HPDE6-E6E7 (cell line): ENCODE measurements around the gene ZFHX3.

Experiments used
- DNase-seq: peaks from one replicate; pipeline ENCODE4 v3.0.0; 2011; ENCODE audit warnings: missing footprints; ENCODE audit errors: extremely low spot score

ZFHX3 gene

DNA sequence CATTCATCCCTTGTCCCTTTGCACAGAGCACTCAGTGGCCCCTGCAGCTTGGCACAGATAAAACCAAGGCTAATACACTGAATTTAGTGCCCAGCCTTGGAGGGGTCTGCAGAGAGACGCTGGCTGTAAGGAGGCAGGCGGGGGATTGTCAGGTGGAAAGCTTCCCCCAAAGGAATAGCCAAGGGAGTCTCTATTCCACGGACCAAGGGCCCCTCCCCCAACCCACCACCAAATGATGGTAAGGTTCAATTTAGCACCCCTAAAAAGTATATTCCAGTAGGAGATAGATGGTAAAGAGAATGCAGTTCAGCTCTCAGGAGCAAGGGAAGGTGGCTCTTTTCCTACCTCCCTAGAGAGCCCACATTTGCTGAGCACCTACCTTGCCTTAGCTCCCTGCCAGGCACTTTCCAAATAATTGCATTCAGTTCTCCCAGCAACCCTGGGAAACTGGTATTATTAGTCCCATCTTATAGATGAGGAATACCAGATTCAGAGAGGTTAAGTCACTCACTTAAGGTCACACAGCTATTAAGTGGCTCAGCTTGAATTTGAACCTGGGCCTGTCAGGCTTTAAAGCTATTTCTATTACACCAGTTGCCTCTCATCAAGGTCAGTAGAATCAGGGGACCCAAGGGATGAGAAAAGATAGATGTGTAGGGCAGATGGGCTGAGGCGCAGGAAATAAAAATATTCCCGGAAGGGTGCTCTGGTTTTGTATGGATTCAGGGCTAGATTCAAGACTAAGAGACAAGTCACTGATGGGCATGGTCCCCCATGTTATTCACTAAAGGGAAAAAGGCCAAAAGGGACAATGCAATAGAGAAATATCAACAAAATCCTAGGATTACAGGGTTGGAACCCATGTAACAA lies 20.0 kb upstream of the ZFHX3 start:
- no peak for DNase-seq

DNA sequence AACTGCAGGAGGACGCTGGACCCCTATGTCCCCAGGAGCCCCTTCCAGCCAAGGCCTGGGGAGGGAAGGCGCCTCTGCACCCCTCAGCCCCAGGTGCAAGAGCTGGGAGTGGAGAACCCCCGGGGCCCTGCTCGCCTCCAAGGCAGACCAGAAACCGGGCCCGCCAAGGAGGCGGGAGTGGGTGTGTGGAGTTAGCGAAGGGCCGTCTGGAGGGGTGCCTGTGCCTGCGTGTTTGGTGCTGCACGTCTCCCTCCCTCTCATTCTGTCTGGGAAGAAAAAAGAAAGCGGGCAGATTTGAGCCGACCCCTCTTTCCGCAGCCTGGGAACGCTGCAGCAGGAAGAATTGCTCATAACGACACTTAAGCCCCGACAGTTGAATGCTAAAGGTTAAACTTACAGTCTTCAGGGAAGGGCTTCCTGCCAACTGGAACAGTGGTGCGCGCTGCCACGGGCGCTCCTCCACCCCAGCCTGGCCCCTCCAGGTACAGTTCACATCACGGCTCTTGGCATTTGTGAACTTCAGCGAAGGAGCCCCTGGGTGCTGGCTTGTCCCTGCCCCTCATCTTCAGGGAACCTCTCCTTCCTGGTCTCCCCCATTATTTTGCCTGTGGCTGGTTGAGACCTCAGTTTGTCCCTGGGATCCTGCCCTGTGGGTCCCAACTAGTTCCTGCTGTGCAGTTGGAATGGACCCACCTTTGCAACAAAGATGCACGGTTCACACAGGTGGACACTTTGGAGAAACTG lies 19.2 kb upstream of the ZFHX3 start:
- DNase-seq = no peak

DNA sequence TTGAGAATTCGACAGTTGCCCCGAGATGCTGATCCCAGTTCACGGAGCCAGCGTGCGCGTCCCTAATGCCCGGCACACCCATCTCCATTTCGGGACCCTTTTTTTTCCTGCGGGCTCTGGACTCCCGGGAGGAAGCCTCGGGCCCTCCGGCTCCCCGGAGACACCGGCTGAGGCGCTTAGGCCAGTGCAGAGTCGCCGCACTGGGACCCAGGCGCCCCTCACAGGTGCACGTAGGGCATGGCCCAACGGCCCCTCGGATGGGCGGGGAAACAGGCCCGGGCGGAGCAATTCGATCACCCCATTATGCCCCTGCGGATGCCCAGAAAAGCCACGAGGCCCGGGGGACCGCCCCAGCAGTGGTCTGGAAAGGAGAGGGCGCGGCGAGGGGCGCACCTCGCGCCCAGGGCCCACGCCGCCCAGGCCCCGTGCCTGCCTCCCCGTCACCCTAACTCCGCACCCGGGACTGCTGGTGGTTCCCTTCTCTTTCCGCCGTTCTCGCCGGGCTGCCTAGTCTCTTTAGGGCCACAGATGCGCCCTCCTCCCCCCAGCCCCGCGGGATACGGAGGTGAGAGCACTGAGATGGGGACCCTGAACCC lies 18.5 kb upstream of the ZFHX3 start:
- DNase-seq = no peak

DNA sequence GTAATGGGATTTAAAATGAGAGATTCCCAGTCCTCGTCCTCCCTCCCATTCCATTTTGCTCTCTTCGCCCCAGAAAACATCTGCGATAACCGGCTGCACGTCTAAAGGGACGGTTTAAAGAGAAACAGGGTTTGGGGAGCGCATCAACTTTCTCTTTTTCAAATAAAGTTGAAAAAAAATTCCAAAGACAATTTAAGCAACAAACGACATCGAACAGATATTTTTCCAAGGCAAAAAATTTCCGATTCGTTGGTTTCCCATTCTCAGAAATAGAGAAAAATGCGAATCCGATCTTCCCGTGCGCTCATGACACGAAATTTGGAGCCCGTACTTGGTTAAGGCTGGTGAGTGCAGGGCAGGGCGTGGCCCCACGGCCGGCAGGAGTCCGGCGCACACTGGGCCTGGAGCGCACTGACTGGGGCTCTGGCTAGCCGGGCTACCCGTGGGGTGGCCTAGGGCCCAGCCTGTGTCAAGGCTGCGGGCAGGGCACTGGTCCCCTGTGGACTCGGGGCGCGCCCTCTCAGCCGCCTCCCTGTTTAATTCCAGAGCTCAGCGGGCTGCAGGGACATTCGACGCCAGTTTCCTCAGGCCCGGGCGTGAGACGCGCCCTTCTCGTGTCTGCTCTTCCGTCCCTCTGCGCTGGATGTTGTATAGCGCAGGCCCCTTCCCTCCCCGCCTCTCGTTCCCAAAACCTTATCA lies 17.9 kb upstream of the ZFHX3 start:
- no peak for DNase-seq

DNA sequence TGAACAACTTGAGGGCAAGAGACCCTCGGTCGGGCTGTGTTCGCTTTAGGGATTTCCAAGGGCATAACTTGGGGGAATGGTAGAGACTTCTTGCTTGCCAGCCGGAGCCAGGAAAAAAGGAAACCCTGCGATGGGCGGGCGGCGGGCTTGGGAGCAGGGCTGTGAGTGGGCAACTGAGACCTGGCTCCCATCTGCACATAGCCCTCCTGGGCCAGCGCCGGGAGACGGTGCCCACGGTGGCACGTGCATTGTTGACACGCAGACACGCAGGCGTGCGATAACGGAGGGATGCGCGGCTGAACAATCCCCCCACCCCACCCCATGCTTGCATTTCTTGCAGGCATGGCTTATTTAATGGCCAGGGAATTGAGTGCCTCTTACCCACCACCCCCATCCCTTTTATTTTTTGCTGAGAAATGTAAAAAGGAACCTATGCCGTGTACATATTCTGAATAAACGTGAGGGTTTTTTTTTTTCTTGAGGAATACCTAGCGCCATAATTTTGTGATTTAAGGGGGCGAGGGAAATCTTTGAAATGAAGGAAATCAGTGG lies 17.1 kb upstream of the ZFHX3 start:
- no peak for DNase-seq

DNA sequence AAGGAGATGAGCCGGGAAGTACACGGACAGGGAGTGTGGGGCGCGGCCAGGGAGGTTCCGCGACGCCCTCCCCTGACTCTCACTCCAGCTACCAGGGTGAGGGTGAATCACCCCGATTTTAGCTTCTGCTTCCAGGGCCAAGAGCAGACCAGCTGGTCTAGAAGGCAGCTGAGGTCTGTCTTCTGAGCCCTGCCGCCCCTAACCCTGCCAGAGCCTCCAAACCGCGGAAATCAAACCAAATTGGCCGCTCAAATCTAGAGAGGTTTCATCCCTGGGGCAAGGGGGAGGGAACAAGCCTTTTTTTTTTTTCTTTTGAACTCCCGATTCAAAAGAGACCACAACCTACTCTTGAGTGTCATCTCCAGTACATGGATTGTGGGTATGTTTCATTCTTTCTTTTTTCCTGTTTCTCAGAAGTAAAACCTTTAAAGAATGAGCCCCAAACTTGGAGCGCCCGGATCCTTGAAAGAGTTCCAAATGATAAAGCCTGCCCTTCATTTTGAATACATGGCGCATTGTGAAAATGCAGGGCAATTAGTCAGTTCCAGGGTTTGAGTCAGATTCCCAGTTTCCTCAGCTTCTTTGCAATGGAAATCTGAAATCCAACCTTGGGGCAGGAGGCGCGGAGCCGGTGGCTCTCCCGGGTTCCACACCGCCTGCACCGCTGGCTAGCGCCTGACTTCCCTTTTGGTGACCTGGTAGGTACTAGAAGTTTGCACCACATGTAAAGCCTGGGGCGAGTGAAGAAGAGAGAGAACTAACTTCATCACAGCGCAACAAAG lies 16.5 kb upstream of the ZFHX3 start:
- no peak for DNase-seq

DNA sequence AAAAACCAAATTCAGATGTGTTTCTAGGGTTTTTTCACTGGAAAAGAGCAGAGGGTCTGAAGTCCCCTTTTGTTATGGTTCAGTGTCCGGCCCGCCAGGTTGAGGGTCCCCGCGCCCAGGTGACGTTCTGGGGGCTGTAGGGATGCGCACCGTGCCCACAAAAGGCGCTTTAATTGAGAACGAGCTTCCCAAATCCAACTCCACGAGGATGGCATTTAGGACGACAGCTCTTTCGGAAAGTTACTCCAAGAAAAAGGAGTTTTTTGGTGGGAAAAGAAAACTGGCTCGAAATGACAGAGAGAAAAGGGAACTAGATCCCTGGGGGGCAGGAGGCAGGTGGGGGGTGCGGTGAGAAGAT lies 15.9 kb upstream of the ZFHX3 start:
- no peak for DNase-seq

DNA sequence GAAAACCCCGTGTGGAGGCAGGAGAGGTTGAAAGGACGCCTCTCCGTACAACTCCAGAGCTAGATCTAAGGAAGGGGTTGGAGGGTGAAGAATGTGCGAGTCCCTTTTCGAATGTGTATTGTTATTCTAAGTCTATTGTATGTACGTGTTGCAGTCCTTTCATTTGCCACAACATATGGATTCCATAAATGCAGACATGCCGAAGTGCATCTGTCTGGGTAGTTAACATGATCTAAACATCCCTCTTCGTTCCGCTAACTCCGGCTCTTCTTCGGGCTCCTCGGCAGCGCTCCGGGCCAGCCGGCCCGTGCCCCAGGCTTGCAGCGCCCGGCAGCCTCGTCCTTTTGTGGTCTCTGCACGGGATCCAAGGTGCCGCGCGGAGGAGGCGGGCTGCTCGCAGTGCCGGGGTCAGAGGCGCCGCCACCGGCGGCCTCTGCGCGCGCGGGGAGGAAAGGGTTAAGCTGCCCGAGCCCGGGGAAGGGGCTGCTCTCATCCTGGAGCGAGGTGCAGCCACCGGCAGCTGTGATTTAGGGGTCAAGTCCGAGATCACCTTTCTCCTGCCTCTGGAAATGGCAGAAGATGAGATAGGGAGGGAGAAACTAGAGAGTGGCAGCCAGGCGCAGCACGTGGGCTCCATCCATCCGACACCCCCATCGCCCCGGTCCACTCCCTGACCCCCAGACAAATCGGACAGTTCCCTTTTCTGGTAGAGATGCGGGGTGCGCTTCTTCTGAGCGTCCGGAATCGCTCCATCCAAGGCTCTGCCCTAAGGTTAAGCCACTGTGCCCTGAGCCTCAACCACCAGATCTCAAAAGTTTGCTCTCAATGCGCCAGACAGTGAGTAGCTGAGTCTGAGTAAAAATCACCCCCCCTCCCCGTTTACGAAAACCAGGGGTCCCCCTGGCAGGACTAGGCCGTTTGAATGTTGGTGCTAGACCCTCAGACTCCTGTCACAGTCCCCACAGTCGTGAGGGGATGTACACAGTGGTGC lies 15.1 kb upstream of the ZFHX3 start:
- DNase-seq = no peak

DNA sequence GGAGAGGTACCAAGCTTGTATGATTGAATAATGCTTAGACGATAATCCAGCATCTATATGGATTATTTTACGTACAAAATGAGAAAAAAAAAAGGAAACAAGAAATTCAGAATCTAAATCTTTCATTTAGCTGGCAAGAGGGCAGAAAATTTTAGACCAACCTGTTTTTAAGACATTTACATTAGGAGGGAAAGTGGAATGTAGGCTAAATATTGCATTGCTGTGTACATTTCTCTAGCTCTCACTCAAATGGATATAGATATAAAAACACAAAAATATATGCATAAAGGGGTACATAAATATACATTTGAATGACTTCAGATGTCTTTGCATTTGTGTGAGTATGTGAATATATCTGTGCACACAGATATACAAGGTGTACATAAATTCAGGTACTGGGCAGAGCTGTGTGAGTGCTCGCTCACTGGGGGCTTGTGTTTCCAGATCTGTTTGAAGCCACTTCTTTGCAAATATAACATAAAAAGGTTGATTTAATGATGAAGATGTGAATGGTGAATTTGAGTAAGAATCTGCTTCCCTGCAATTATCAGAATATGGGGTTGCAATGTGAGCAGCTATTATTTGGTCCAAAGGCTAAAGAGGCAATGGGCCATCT lies 14.2 kb upstream of the ZFHX3 start:
- no peak for DNase-seq

DNA sequence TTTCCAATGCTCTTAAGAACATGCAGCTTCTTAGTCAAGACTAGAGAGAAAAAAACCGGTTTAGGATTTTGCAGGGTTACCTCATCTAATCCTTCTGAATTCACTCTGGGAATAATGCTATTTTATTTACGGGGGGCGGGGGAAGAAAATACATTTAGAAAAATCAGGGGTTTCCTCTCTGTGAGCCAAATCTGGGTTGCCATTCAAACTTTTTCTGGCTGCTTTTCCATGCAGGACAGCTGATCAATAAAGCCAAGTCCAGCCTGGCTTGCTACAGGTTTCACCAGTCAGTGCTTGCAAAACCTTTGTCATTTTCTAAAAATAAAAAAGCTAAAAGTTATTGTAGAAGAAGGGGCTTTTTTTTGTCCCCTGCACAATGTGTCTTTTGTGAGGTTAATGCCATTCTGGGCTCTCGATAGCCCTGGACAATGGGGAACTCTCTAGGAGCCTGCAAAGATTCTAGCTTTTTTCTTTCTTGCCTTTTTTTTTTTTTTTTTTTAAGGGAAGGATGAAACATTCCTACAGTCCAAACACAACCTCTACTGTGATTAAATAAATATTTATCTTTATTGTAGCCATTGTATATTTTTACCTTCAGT lies 13.1 kb upstream of the ZFHX3 start:
- DNase-seq = no peak

DNA sequence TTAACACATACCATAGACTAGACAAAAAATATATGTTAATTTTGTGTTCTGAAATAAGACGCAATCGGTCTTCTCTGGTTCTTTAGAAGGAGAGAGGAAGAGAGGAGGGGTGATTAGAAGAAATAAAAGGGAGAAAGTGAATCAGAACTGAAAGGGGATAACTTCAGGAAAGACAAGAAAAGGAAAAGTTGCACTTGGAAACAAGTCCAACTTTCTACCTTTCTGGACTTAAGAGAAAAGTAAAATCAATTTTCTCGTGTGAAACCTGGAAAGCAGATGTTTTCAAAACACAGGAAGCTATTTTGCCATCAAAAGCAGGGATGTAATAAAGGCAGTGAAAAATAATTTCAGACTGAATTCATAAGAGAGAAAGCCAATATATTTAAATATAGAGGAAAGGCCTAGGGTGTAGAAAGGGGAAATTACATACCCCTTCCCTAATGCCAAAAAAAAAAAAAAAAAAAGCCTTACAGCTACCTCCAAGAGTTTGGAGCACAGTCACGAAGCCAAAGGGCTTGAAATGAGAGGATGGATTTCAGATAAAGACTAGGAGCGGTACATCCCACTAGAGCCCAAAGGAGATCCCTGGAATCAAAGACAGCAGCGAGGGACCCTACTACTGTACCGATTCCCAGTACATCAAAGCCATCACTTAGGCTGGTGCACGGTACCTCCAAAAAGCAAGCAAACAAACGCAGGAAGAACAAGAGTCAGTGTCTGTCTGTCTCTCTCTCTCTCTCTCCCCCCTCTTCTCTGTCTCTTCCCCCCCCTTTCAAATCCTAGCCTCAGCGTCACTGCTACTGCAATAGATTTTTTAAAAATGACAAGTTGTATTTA lies 12.1 kb upstream of the ZFHX3 start:
- DNase-seq = no peak

DNA sequence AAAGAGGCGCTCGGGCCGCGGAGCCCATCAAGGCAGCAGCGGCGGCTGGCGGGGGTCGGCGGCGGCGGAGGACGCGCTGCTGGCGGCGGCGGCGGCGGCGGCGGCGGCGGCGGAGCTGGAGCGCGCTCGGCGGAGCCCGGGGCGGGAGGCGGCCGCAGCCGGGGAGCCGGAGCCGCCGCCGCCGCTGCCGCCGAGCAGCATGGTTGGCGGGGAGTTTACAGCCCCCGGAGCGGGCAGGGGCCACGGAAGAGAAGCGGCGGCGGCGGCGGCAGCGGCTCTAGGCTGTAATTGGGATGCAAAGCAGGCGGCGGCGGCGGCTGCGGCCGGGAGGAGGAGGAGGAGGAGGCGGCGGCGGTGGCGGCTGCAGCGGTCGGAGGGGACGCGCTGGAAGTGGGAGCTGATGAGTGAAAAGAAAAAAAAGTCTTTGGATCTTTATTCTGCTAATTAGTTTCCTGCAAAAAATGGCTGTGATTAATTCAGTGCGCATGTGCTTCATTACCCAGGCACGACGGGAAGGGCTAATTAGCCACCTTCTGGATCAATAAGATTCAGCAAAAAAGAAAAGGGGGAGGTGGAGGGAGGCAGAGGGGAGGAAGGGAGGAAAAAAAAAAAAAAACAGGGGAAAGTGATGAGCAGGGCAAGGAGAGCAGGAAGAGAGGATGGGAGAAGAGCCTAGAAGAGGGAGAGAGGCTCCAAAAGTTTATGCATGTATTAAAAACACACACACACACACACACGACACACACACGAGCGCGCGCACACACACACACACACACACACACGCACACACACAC lies 10.9 kb upstream of the ZFHX3 start:
- no peak for DNase-seq

DNA sequence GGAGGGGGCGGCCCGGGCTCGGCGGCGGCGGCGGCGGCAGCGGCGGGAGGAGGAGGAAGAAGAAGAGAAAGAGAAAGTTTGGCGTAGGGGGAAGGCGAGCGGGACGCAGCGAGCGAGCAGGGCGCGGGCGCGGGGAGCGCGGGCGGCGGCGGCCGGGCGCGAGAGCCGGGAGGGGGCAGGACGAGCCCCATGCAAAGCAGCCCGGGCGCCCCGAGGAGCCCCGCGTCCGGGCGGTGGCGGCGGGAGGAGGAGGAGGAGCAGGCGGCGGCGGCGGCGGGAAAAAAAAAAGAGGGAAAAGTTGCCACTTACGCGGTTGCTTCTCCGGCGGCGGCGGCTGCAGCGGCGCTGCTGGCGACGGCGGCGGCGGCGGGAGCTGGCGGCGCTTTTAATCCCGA lies 10.3 kb upstream of the ZFHX3 start:
- DNase-seq = no peak

DNA sequence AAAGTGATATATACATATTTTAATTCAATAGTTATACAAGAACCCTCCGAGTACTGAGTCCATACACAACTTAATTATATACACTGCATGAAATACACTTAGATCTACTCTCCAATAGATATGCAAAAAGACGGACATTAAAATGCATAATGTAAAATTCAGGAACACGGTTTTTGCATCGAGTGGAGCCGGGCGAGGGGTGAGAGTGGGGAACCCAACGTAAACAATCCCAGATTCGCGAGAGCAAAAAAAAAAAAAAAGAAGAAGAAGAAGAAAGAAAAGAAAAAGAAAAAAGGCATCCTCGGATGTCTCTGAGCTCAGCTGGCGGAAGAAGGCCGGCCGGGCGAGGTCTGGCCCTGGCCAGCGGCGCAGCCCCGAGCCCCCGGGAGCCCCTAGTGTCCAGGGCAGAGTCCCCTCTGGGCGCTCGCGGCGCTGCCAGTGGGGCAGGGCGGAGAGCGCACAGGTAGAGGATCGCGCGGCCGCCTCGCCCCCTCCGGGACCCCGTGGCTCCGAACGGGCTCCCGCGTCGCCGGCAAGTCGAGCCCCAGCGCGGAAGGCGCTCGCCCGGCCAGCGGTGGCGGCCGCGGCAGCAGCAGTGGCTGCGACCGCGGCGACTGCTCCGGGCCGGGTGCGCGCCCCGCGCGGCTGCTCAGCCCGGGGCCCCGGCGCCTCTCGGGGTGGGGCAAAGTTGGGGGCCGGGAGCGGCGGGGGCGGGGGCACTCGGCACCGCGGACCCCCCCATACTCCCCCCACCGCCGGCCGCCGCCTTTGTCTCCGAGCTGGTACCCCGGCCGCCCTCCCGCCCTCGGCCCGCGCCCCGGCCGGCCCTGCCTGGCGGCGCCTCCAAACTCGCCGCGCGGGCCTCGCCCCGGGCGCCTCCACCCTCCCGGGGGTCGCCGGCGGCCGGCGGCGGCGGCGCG lies 9.6 kb upstream of the ZFHX3 start:
- DNase-seq = no peak

DNA sequence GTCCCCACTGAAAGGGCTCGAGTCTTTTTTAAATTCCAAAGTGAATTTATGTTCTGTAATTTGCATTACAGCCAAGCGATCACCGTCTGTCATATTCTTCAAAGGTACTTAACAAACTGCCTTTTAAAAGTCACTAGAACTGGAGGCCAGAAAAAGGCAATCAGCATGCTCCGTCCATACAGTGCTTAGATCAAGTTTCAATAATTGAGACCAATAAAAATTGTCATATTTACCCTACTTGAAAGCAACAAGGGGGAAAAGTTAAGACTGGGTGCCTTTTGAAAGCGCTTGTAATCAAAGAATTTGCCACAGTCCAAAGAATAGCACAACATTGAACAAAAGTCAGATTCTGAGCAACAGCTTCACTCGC lies 9.0 kb upstream of the ZFHX3 start:
- DNase-seq = no peak

DNA sequence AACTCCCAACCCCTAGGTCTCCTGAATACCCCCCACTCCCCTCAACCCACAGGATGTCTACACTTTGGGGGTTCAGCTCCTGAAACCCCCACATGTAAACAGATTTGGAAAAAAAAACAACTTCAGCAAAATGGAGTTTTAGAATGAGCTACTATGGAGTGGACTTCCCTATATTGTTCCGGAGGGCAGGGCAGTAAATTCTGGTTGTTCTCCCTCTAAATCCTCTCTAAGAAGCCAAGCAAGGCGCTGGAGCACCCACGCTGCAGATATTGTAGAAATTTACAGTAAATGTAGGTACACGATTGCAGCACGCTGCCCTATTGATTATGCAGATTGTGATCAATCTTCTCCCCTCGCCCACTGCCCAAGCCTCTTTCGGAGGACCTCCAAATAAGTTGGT lies 8.5 kb upstream of the ZFHX3 start:
- no peak for DNase-seq
